Upper lobe of left lung (tissue), 6 donors: Measurements from ENCODE around the gene C10orf120. TPM values are rescaled to one million over a fixed set of nuclear protein-coding genes. Genes with fewer than 3 reads are reported as not detected.

Source experiments
- ATAC-seq, 2 donors: fragments of 200-7000 bp; cut with Tn5 transposase; one replicate each; pipeline ENCODE4 v1.9.1; 2022; ENCODE audit warnings: mild to moderate bottlenecking in 2 of 2, moderate library complexity in 2 of 2; ENCODE audit not compliant: low FRiP score in 2 of 2
- DNase-seq, 2 donors: peaks; one replicate each; pipeline ENCODE4 v3.0.0-alpha.2; 2019 to 2020
- H3K27ac ChIP-seq, 4 donors: fragments of 200-600 bp; sonication (generic); one replicate each; pipeline ENCODE4 v1.5.1; 2016 to 2019
- H3K27me3 ChIP-seq, 4 donors: fragments of 200-600 bp; sonication (generic); one replicate each; pipeline ENCODE4 v1.5.1; 2017 to 2019
- H3K36me3 ChIP-seq, 4 donors: fragments of 200-600 bp; sonication (generic); one replicate each; pipeline ENCODE4 v1.5.1; 2016 to 2019
- H3K4me1 ChIP-seq, 4 donors: fragments of 200-600 bp; sonication (generic); one replicate each; pipeline ENCODE4 v1.5.1; 2018 to 2019
- H3K4me3 ChIP-seq, 4 donors: fragments of 200-600 bp; sonication (generic); one replicate each; pipeline ENCODE4 v1.5.1; 2017 to 2019; ENCODE audit warnings: mild to moderate bottlenecking in 2 of 4, moderate library complexity in 1 of 4
- H3K9me3 ChIP-seq, 4 donors: fragments of 200-600 bp; sonication (generic); one replicate each; pipeline ENCODE4 v1.5.1; 2018 to 2019
- CTCF ChIP-seq, 6 experiments: fragments of 450-650 bp in 4 of 6; fragments of 200-600 bp in 2 of 6; sonication (generic) in 2 of 6; IDR thresholded peaks; one replicate each; pipeline ENCODE4 v1.5.1; 2016 to 2019; ENCODE audit warnings: antibody characterized with exemption in 6 of 6
- EP300 ChIP-seq, 4 donors: sonication (generic); formaldehyde crosslinking; IDR thresholded peaks; one replicate each; pipeline ENCODE4 v1.5.1; 2017; ENCODE audit warnings: antibody characterized with exemption in 4 of 4, control low read depth in 2 of 4
- POLR2A ChIP-seq, 4 donors: fragments of 450-650 bp; IDR thresholded peaks; one replicate each; pipeline ENCODE4 v1.5.1; 2016 to 2017; ENCODE audit warnings: antibody characterized with exemption in 4 of 4, mild to moderate bottlenecking in 2 of 4
- POLR2AphosphoS5 ChIP-seq, 2 donors: sonication (generic); formaldehyde crosslinking; IDR thresholded peaks; one replicate each; pipeline ENCODE4 v1.5.1; 2017; ENCODE audit warnings: antibody characterized with exemption in 2 of 2
- WGBS, 2 donors: methylation state at CpG; one replicate each; pipeline ENCODE4 v1.1.5; 2017 to 2018; 5-methylcytosine and 5-hydroxymethylcytosine counted together
- total RNA-seq, 6 donors: library from RNA; depleted of rRNA in 4 of 6; stranded (reverse); fragments of >200 nt in 4 of 6; gene quantifications; one replicate each; pipeline versions ENCODE4 v1.1.0 to v1.2.1, GENCODE V29; 2016 to 2021
- donor health status: DM: no; HTN: no; CAD: no; lungs with moderate emphysema.
- donor health status: DM: no; HTN: yes; CAD: no; lungs with severe emphysema.

Gene C10orf120
- total RNA-seq, 6 donors from 2014 or later, result not detected

- no peaks in the 10 kb centered on the region for H3K9me3 ChIP-seq
- TF ChIP-seq EP300 (IDR thresholded peaks at IDR 0.05) (no peak), POLR2AphosphoS5 (IDR thresholded peaks at IDR 0.05) (no peak)
- H3K36me3 ChIP-seq, result no peaks in the 10 kb centered on the region
- H3K27me3 ChIP-seq, result no peaks in the 10 kb centered on the region
- 62 to 67% methylated on average over 5 of the region's 5 CpGs for WGBS, 2 donors
- H3K4me1 ChIP-seq, result no peaks in the 10 kb centered on the region
- DNase-seq (no peak), ATAC-seq (no peak)
- H3K27ac ChIP-seq, result no peak overlapping the region
- H3K4me3 ChIP-seq, result no peak overlapping the region
Observed at GRCh38 chr10:122727426-122727825, 27.8 kb upstream of the C10orf120 start.

GRCh38 chr10:122725768-122726167 lies 26.1 kb upstream of the C10orf120 start:
- ATAC-seq, result no peak

GRCh38 chr10:122725006-122725405 lies 25.4 kb upstream of the C10orf120 start:
- Histone ChIP-seq H3K9me3 (no peaks in the 10 kb centered on the region), H3K27me3 (no peaks in the 10 kb centered on the region), H3K4me1 (no peaks in the 10 kb centered on the region), H3K4me3 (no peak overlapping the region), H3K27ac (no peak overlapping the region), H3K36me3 (no peaks in the 10 kb centered on the region)
- ATAC-seq (no peak), DNase-seq (no peak)
- WGBS, 2 donors, result 75 to 83% methylated on average over 1 of the region's 1 CpG
- TF ChIP-seq CTCF (IDR thresholded peaks at IDR 0.05), result no peak
- TF ChIP-seq EP300 (IDR thresholded peaks at IDR 0.05), result no peak
- TF ChIP-seq POLR2A (IDR thresholded peaks at IDR 0.05), result no peak
- TF ChIP-seq POLR2AphosphoS5 (IDR thresholded peaks at IDR 0.05), result no peak

More at GRCh38 chr10:122725768-122726167, 26.1 kb upstream of the C10orf120 start:
- no peak for DNase-seq
- Histone ChIP-seq H3K4me1 (no peaks in the 10 kb centered on the region), H3K9me3 (no peaks in the 10 kb centered on the region), H3K27ac (no peak overlapping the region), H3K4me3 (no peak overlapping the region), H3K27me3 (no peaks in the 10 kb centered on the region), H3K36me3 (no peaks in the 10 kb centered on the region)
- 56 to 73% methylated on average over 5 of the region's 5 CpGs for WGBS, 2 donors
- TF ChIP-seq CTCF (IDR thresholded peaks at IDR 0.05), result no peak

- Histone ChIP-seq H3K27me3 (no peaks in the 10 kb centered on the region), H3K9me3 (no peaks in the 10 kb centered on the region)
- 89 to 93% methylated on average over 3 of the region's 3 CpGs for WGBS, 2 donors
Observed at GRCh38 chr10:122721111-122721510, 21.5 kb upstream of the C10orf120 start.

GRCh38 chr10:122716025-122716424 lies 16.4 kb upstream of the C10orf120 start:
- no peak overlapping the region for H3K4me3 ChIP-seq
- WGBS, 2 donors, result 84 to 87% methylated on average over 2 of the region's 2 CpGs
- TF ChIP-seq POLR2A (IDR thresholded peaks at IDR 0.05) (no peak), EP300 (IDR thresholded peaks at IDR 0.05) (no peak), CTCF (IDR thresholded peaks at IDR 0.05) (no peak), POLR2AphosphoS5 (IDR thresholded peaks at IDR 0.05) (no peak)
- no peaks in the 10 kb centered on the region for H3K27me3 ChIP-seq
- DNase-seq, result no peak
- H3K27ac ChIP-seq, result no peak overlapping the region
- H3K36me3 ChIP-seq, result no peaks in the 10 kb centered on the region
- H3K4me1 ChIP-seq, result no peaks in the 10 kb centered on the region
- no peak for ATAC-seq
- H3K9me3 ChIP-seq, result no peaks in the 10 kb centered on the region

More at GRCh38 chr10:122721111-122721510, 21.5 kb upstream of the C10orf120 start:
- no peak overlapping the region for H3K4me3 ChIP-seq
- TF ChIP-seq POLR2A (IDR thresholded peaks at IDR 0.05), result no peak
- TF ChIP-seq CTCF (IDR thresholded peaks at IDR 0.05), result no peak
- no peak for TF ChIP-seq EP300 (IDR thresholded peaks at IDR 0.05)
- TF ChIP-seq POLR2AphosphoS5 (IDR thresholded peaks at IDR 0.05), result no peak
- ATAC-seq, result no peak
- no peaks in the 10 kb centered on the region for H3K4me1 ChIP-seq
- no peaks in the 10 kb centered on the region for H3K36me3 ChIP-seq
- no peak for DNase-seq
- H3K27ac ChIP-seq, result no peak overlapping the region
